GM19452 (cell line): ENCODE data around the gene NRAP.

Source experiments
- ATAC-seq: cut with Tn5 transposase; IDR thresholded peaks from one replicate; pipeline ENCODE4 v1.9.1; 2021; ENCODE audit not compliant: unreplicated experiment

Gene NRAP

GRCh38 chr10:113613427-113613826 lies 50.4 kb downstream of the NRAP start:
- ATAC-seq: no peak

- ATAC-seq: no peak
Observed at GRCh38 chr10:113612154-113612553, 51.7 kb downstream of the NRAP start.

GRCh38 chr10:113610631-113611601 lies 52.9 kb downstream of the NRAP start:
- ATAC-seq: no peak

- no peak for ATAC-seq
Observed at GRCh38 chr10:113609704-113610108, 54.1 kb downstream of the NRAP start.

- no peak for ATAC-seq
Observed at GRCh38 chr10:113605268-113605978, 58.4 kb downstream of the NRAP start.

- ATAC-seq: no peak
Observed at GRCh38 chr10:113604572-113604971, 59.3 kb downstream of the NRAP start.

GRCh38 chr10:113603057-113603777 lies 60.6 kb downstream of the NRAP start:
- no peak for ATAC-seq

- no peak for ATAC-seq
Observed at GRCh38 chr10:113600569-113600968, 63.3 kb downstream of the NRAP start.

GRCh38 chr10:113594652-113595051 lies 69.2 kb downstream of the NRAP start:
- no peak for ATAC-seq

GRCh38 chr10:113592380-113592779 lies 71.5 kb downstream of the NRAP start:
- no peak for ATAC-seq

- ATAC-seq: no peak
Observed at GRCh38 chr10:113590581-113590980, 73.3 kb downstream of the NRAP start.

GRCh38 chr10:113589201-113589770 lies 74.6 kb downstream of the NRAP start:
- no peak for ATAC-seq

GRCh38 chr10:113585949-113586348 lies 77.9 kb downstream of the NRAP start:
- ATAC-seq: peak; percentile 53

GRCh38 chr10:113583571-113583970 lies 80.3 kb downstream of the NRAP start:
- no peak for ATAC-seq

- ATAC-seq: no peak
Observed at GRCh38 chr10:113581092-113581491, 82.7 kb downstream of the NRAP start.

- ATAC-seq: no peak
Observed at GRCh38 chr10:113578773-113579172, 85.1 kb downstream of the NRAP start.

- no peak for ATAC-seq
Observed at GRCh38 chr10:113576852-113577251, 87.0 kb downstream of the NRAP start.

- no peak for ATAC-seq
Observed at GRCh38 chr10:113573368-113573767, 90.5 kb downstream of the NRAP start.

GRCh38 chr10:113572520-113573290 lies 91.1 kb downstream of the NRAP start:
- no peak for ATAC-seq

- ATAC-seq: no peak
Observed at GRCh38 chr10:113569576-113569975, 94.3 kb downstream of the NRAP start.
